HG03097 (cell line): ENCODE data around the gene IFNW1.

Source experiments
- ATAC-seq: cut with Tn5 transposase; IDR thresholded peaks from one replicate; pipeline ENCODE4 v1.9.1; 2021; ENCODE audit not compliant: unreplicated experiment, low FRiP score

IFNW1 gene

GRCh38 chr9:21110708-21111576 lies 30.7 kb downstream of the IFNW1 start:
- peak; percentile 84 for ATAC-seq

- ATAC-seq: no peak
These were observed 36.8 kb downstream of the IFNW1 start for GRCh38 chr9:21104787-21105186.

GRCh38 chr9:21102305-21102704 lies 39.3 kb downstream of the IFNW1 start:
- ATAC-seq: no peak

- ATAC-seq: no peak
These were observed 43.8 kb downstream of the IFNW1 start for GRCh38 chr9:21097817-21098216.

GRCh38 chr9:21096901-21097255 lies 44.8 kb downstream of the IFNW1 start:
- ATAC-seq: no peak

- peak; percentile 64 for ATAC-seq
These were observed 45.3 kb downstream of the IFNW1 start for GRCh38 chr9:21096172-21096900.

- ATAC-seq: no peak
These were observed 46.1 kb downstream of the IFNW1 start for GRCh38 chr9:21095561-21095960.
